Thoracic aorta (tissue), 2 donors: Measurements from ENCODE around the gene CMIP. TPM values are rescaled to one million over a fixed set of nuclear protein-coding genes. Genes with fewer than 3 reads are reported as not detected.

Experiments used
- ATAC-seq: fragments of 150-250 bp; one replicate; pipeline ENCODE4 v1.8.0; 2017; ENCODE audit warnings: low read depth; ENCODE audit not compliant: insufficient number of reproducible peaks, low FRiP score
- DNase-seq: peaks from one replicate; pipeline ENCODE4 v3.0.0-alpha.2; 2020; ENCODE audit warnings: low spot score
- H3K27ac ChIP-seq, 2 donors: fragments of 200-600 bp; sonication (generic); 1 replicate in 1 of 2; 2 replicates in 1 of 2; pipeline ENCODE4 v1.5.1; 2016; ENCODE audit warnings: mild to moderate bottlenecking in 2 of 2, moderate library complexity in 2 of 2
- H3K27me3 ChIP-seq: fragments of 200-600 bp; sonication (generic); replicated peaks from 2 replicates; pipeline ENCODE4 v1.6.0; 2016; ENCODE audit warnings: mild to moderate bottlenecking; ENCODE audit not compliant: insufficient read depth
- H3K36me3 ChIP-seq: fragments of 200-600 bp; sonication (generic); one replicate; pipeline ENCODE4 v1.5.1; 2016
- H3K4me1 ChIP-seq, 2 donors: fragments of 200-600 bp; sonication (generic); 1 replicate in 1 of 2; 2 replicates in 1 of 2; pipeline versions ENCODE4 v1.5.1 to v1.6.0; 2016; ENCODE audit warnings: low read depth in 2 of 2, mild to moderate bottlenecking in 1 of 2; ENCODE audit not compliant: control insufficient read depth in 1 of 2
- H3K4me3 ChIP-seq: fragments of 200-600 bp; sonication (generic); 2 replicates; pipeline ENCODE4 v1.5.1; 2016; ENCODE audit warnings: mild to moderate bottlenecking
- H3K9me3 ChIP-seq: fragments of 200-600 bp; sonication (generic); 2 replicates; pipeline ENCODE4 v1.5.1; 2016
- CTCF ChIP-seq: fragments of 200-600 bp; sonication (generic); IDR thresholded peaks from one replicate; pipeline ENCODE4 v1.5.1; 2019; ENCODE audit warnings: antibody characterized with exemption
- total RNA-seq, 2 donors: library from RNA; depleted of rRNA; stranded (reverse); fragments of >200 nt; gene quantifications; one replicate each; pipeline versions ENCODE4 v1.1.0 to v1.2.3, GENCODE V29; 2016

CMIP gene
- total RNA-seq, 2 donors from 2014 or later, result 20.8 to 46.8 TPM

GRCh38 chr16:81511371-81511770, 66.8 kb downstream of the CMIP start:
- Histone ChIP-seq H3K4me1 (peaks cover 7 to 13% of the 10 kb centered on the region in 2 donors), H3K27ac (no peak overlapping the region), H3K4me3 (no peak overlapping the region), H3K9me3 (no peaks in the 10 kb centered on the region), H3K27me3 (no peaks in the 10 kb centered on the region), H3K36me3 (no peaks in the 10 kb centered on the region)
- DNase-seq (no peak), ATAC-seq (no peak)
- TF ChIP-seq CTCF, result no peak

- Histone ChIP-seq H3K4me3 (no peak overlapping the region), H3K4me1 (peaks cover 7 to 13% of the 10 kb centered on the region in 2 donors), H3K27ac (no peak overlapping the region), H3K36me3 (no peaks in the 10 kb centered on the region), H3K9me3 (no peaks in the 10 kb centered on the region), H3K27me3 (no peaks in the 10 kb centered on the region)
- DNase-seq (no peak), ATAC-seq (no peak)
- TF ChIP-seq CTCF, result no peak
Measured at GRCh38 chr16:81513204-81514040, 68.8 kb downstream of the CMIP start.

- H3K27ac ChIP-seq, result no peak overlapping the region
- ATAC-seq, result no peak
- TF ChIP-seq CTCF, result no peak
- no peak for DNase-seq
- no peaks in the 10 kb centered on the region for H3K9me3 ChIP-seq
- no peaks in the 10 kb centered on the region for H3K27me3 ChIP-seq
- H3K4me1 ChIP-seq, result peaks cover 7 to 13% of the 10 kb centered on the region in 2 donors
- H3K4me3 ChIP-seq, result no peak overlapping the region
- H3K36me3 ChIP-seq, result no peaks in the 10 kb centered on the region
Measured at GRCh38 chr16:81514041-81514559, 69.5 kb downstream of the CMIP start.

- no peak for DNase-seq
- Histone ChIP-seq H3K4me1 (peaks cover 7 to 13% of the 10 kb centered on the region in 2 donors), H3K36me3 (no peaks in the 10 kb centered on the region), H3K27me3 (no peaks in the 10 kb centered on the region), H3K9me3 (no peaks in the 10 kb centered on the region), H3K4me3 (no peak overlapping the region), H3K27ac (no peak overlapping the region)
- TF ChIP-seq CTCF, result no peak
- no peak for ATAC-seq
Measured at GRCh38 chr16:81514568-81515258, 70.1 kb downstream of the CMIP start.

- no peak for TF ChIP-seq CTCF
- ATAC-seq (no peak), DNase-seq (no peak)
- Histone ChIP-seq H3K4me1 (peaks cover 7 to 13% of the 10 kb centered on the region in 2 donors), H3K27ac (no peak overlapping the region), H3K4me3 (no peak overlapping the region), H3K36me3 (no peaks in the 10 kb centered on the region), H3K9me3 (no peaks in the 10 kb centered on the region), H3K27me3 (no peaks in the 10 kb centered on the region)
Measured at GRCh38 chr16:81515281-81515680, 70.7 kb downstream of the CMIP start.
